Caki2 (cell line): ENCODE measurements around the gene DAPK3. TPM values are rescaled to one million over a fixed set of nuclear protein-coding genes. Genes with fewer than 3 reads are reported as not detected.
A peak's percentile ranks its signal among the peaks of the same experiment; 100 is the strongest.

Experiments
- DNase-seq: peaks from one replicate; pipeline ENCODE4 v3.0.0-alpha.2; 2015; ENCODE audit warnings: low read depth
- in situ Hi-C: cut with HindIII; loops from 2 replicates; pipeline ENCODE4 v1.10.0; 2016; ENCODE audit warnings: low sequenced_read_pairs, low pct_unique_long_range_greater_than_20kb, mixed read lengths
- total RNA-seq: library from RNA; depleted of rRNA; stranded (reverse); fragments of >200 nt; shearing (Covaris generic); gene quantifications from 2 replicates; pipeline ENCODE4 v1.2.3, GENCODE V29; 2014; ENCODE audit warnings: low replicate concordance

The DAPK3 gene
- total RNA-seq, 1 experiment from 2014 or later: 105 TPM

DNA sequence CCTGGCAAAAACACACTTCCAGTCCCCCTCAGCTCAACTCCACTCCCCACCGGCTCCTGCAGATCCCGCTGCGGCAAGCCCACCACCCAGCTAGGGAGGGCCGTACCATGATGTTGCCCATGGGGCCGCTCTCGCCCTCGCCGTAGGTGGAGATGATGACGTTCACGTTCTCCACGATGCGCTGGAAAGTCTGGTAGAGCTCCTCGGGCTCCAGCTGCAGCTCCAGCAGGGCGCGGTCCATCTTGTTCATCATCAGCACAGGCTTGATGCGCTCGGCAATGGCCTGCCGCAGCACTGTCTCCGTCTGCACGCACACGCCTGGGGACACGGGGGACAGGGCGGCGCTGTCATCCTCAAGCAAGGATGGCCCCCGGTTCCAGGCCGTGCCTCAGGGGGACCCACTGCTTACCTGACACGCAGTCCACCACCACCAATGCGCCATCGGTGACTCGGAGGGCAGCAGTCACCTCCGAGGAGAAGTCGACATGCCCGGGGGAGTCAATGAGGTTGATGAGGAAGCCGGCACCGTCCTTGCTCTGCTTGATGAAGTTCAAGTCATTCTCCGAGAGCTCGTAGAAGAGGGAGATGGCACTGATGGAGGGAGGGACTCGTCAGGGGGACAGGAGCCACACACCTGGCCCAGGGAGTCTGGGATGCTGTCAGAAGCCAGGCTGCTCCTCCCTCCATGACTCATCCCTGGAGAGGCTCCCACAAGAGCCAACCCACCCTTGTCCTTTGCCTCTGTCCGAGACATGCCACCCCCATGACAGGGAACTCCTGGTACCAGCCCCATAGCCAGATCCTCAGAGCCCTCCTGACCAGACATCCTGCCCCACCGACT is 12.0 kb upstream of the DAPK3 start:
- in situ Hi-C loops: loop anchor here (25.0 kb wide), 1 partner anchor 229 kb away; no protein-coding TSS in a partner anchor
- DNase-seq: no peak

DNA sequence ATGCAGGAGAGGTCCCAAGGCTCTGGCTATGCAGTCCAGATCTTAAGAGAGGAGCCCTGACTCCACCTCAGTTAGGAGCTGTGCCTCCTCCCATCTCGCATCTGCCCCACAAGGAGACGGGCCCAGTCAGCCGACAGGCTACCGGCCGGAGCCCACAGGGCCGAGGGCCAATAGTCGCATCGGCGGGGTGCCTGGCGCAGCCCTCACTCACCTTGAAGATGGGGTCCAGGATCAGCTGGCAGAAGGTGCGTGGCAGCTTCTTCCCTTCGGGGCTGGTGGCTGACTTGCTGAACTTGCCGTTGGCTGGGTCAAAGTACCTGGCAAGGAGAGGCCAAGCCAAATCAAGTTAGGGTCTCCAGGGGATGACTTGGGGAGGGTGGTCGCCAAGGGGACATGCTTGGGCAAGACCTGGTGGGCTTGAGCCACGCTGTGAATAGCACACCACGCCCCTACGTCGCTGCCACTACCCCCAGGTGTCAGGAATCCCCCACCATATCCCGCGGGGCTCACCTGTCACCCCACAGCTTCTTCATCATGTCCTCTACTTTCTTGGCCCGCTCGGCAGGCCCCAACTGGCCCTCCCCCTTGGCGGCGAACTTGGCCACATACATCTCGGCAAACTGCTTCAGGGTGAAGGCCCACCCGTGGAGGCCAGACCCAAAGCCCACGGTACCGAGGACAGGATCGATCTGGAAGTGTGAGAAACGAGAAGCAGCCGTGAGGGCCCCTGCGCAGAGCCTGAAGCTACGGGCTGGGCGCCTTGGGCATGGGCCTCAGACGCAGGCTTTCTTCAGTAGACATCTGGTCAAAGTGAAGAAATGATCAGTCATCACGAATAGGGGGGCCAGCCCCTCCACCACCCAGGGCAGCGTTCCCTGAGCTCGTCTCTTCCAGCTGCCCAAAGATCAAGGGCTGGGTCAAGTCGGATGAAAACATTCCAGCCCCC is 11.1 kb upstream of the DAPK3 start:
- DNase-seq: no peak
- in situ Hi-C loops: loop anchor here (25.0 kb wide), 1 partner anchor 230 kb away; no protein-coding TSS in a partner anchor

DNA sequence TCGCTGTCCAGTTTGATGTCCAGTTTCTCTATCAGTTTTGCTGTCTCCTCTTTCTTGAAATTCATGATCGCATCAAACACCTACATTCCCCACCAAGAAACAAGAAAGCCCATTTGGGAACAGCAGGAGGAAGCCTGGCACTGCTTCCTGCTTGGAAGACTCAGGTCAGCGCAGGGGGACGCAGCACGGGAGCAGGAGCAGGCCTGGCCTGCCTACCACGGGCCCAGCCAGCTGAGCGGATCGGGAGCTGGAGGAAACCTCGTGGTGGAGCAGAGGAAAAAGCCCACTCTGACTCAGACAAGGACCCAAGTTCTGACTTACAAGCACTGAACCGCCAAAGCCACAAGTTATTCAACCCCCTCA is 10.5 kb upstream of the DAPK3 start:
- in situ Hi-C loops: loop anchor here (25.0 kb wide), 1 partner anchor 231 kb away; no protein-coding TSS in a partner anchor
- DNase-seq: no peak

DNA sequence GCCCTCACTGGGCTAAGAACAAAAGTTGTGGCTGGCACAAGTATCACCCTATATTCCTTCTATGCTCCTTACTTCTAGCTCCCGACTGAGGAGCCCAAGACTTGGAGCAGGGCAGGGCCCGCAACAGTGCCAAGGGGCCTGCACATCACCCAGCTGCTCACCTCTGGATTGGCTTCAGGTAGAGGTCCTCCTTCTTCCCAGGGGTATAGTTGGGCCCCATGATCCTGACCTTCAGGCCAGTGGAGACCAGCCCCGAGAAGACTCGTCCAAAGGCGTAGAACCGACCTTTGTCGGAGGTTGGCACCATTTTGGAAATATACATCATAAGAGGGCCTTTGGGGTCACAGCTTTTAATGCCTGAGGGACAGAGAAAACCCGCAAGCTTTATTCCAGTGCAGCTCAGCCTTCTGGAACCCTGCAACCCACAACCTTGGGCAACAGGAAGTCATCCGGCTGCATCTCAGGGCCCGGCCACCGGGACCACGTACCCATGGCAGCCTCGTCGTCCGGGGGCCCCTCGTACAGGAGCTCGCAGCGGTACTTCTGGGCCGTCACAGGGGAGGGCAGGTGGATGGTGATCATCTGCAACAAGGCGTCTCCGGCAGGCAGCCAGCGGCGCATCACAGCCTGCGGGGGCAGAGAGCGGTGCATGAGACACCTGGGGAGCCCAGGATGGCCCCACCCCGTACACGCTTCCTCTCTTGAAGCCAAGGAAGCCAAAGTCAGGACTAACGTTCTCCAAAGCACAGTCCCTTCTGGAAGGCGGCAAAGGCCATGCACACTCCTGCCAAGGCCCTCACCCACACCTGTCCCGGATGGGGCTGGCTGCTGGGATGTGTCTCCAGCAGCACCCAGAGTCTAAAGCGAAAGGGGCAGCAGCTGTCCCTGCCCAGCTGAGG is 9.7 kb upstream of the DAPK3 start:
- in situ Hi-C loops: loop anchor here (25.0 kb wide), 1 partner anchor 232 kb away; no protein-coding TSS in a partner anchor

DNA sequence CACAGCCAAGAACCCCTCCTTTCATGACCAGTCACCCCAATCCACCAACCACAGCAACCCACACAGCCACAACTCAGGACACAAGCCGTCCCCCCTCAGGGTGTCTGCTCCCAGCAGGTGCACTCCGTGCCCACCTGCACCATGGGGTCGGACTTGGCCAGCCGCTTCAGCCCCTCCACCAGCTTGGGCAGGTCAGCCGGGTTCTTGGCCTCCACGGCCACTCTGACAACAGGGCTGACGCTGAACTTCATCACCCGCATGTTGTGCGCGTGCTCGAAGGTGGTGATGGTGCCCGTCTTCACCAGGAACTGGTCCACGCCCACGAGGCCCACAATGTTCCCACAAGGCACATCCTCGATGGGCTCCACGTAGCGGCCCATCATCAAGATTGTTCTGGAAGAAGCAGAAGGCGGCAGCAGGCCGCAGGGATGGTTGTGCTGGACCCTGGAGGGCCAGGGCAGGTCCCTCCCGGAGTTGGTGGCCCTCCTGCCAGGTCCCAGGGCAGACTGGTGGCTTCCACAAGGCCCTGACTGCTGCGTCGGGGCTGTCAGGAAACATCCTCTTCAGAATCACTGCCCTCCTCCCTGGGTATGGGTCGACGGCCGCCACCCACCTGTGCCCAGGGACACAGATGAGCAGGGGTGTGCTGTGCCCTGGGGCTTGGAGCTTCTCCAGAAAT is 8.9 kb upstream of the DAPK3 start:
- no peak for DNase-seq
- in situ Hi-C loops: loop anchor here (25.0 kb wide), 1 partner anchor 232 kb away; no protein-coding TSS in a partner anchor

More for the DNA sequence above, 9.7 kb upstream of the DAPK3 start:
- no peak for DNase-seq

DNA sequence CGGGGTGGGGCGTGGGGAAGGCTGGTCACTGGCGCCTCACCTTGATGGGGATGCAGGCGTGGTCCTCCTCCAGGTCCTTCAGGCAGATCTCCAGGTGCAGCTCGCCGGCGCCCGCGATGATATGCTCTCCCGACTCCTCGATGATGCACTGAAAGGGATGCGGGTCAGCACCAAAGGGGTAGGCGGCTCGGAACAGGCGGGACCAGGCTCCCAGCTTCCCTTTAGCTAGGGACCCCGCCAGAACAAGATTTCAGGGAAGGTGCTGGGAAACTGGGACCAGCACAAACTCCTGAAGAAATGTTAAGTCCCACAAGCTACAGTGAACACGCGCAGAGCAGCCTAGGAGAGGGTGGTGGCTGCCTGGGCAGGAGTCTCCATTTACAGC is 8.4 kb upstream of the DAPK3 start:
- in situ Hi-C loops: loop anchor here (25.0 kb wide), 1 partner anchor 233 kb away; no protein-coding TSS in a partner anchor
- DNase-seq: no peak

DNA sequence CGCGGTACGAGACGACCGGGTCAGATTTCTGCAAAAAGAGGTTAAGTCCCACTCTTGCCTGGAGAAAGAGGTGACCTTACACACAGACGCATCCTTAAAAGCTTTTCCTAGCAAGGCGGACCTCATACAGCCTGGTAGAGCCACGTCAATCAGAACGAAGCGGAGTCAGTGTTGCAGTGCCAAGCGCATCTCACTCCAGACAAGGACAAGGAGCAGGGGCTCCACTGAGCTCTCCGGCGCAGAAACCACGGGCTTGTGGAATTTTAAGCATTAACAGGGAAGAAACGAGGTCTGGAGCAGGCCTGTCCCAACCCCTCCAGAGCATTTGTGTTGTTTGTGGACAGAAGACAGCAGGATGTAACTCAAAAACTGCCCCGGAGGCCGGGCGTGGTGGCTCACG is 7.2 kb upstream of the DAPK3 start:
- in situ Hi-C loops: loop anchor here (25.0 kb wide), 1 partner anchor 234 kb away; no protein-coding TSS in a partner anchor
- DNase-seq: no peak

DNA sequence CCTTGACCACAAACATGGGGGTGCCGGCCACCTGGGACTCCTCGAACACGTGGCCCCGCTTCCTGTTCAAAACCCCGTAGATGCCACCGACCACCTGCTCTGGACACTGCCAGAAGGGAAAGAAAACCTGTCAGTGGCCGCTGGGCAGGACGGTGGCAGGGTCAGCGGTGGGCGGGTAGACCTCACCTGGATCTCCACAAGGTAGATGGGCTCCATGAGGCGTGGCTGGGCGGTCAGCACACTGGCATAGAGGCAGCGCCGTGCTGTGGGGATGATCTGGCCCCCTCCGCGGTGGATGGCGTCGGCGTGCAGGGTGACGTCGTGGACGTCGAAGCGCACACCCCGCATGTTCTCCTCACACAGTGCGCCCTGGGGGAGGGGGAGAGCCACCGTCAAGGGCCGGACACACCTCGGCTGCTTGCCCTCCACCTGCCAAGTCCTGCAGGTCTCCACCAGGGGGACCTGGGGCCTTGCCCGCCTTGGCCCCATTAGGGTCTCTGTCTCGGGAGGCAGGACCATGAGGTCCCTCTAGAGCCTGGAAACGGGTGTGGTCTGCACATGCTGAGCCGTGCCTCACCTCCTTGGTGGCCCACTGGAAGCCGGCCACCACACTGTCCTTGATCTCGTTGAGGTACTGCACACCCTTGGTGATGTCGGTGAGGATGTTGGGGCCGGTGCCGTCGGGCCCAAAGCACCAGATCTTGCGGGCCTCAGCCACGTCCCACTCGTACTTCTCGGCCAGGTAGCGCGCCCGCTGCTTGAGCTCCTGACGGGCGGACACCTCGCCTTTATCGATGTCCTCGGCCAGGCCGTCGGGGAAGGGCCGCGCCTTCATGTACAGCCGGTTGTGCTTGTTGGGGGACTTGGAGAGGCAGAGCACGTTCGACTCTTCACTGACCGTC is 6.6 kb upstream of the DAPK3 start:
- no peak for DNase-seq
- in situ Hi-C loops: loop anchor here (25.0 kb wide), 1 partner anchor 235 kb away; no protein-coding TSS in a partner anchor

DNA sequence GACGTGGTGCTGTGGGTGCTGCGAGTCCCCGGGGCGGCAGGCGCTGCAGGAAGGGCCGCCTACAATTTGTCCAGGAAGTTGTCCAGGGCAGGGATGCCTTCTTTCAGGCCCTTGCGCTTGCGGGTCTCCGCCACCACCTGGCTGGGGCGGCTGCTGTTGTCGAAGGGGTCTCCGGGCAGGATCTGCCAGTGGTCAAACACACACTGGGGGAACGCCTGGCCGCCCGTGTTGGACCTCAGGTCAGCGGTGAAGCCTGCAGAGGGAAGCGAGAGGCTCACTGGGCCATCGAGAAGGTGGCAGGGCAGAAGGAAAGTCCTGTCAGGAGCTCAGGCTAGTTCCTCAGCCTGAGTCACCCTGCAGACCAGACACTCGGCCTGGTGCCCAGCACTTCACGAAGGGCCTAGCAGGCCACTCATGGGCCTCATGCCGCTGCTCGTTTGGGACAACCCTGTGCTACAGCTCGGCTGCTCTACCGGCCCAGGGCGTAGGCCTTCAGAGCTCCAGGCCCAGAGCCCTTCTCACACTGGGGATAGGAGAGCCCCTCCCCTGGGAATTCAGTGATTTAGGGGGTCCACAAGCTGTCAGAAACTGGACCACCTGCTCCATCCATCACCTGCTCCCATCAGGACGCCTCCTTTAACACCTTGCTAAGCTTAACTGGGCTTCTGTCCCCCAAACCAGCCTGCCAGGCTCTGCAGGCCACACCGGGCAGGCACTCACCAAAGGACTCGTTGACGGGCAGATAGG is 5.8 kb upstream of the DAPK3 start:
- DNase-seq: no peak
- in situ Hi-C loops: loop anchor here (25.0 kb wide), 1 partner anchor 236 kb away; no protein-coding TSS in a partner anchor

DNA sequence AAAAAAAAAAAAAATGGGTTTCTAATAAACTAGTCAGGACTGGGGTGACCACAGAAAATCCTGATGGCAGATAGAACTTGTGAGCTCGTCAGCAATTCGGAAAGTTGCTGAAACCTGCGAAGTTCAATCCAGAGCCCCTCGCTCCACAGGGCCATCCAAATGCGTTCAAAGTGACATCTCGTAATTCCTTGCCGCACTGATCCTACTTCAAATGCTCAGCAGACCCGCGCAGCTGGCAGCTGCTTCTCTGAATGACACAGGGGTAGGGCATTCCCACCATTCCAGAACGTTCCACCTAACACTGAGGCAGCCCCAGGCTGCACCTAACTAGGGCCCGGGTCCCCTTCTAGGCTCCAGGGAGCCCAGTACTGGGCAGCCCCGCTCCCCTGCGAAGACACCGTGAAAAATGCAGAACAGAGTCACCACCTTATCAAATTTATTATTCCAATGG is 4.8 kb upstream of the DAPK3 start:
- DNase-seq: no peak
- in situ Hi-C loops: loop anchor here (25.0 kb wide), 1 partner anchor 237 kb away; no protein-coding TSS in a partner anchor

DNA sequence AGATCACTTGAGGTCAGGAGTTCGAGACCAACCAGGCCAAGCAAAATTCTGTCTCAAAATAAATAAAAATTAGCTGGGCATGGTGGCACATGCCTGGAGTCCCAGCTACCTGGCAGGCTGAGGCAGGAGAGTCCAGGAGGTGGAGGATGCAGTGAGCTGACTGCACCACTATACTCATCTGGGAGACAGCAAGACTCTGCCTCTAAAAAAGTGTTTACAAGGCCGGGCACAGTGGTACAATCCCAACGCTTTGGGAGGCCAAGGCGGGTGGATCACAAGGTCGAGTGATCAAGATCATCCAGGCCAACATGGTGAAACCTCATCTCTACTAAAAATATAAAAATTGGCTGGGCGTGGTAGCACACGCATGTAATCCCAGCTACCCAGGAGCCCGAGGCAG is 4.2 kb upstream of the DAPK3 start:
- no peak for DNase-seq

DNA sequence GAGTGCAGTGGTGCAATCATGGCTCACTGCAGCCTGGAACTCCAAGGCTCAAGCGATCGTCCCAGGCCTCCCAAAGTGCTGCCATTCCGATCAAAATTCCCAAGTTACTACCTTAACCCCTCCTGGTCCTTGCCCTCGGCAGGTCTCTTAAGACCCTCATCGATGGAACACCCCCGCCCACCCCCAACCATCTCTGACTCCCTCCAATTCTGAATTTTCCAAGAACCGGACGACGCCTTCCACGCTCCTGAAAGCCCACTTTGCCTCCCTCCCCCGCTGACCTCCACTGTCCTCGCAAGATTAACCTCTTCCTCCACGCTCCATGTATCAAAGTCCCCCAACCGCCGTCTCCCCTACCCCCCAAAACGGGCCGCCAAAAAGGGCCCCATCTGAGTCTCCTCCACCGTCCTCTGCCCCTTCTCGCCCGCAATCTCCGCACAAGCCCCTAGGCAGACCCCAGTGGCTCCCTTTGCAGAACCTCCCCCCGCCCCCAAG is 539 bp downstream of the DAPK3 start:
- in situ Hi-C loops: no loop called here
- DNase-seq: no peak

More for the DNA sequence above, 4.2 kb upstream of the DAPK3 start:
- in situ Hi-C loops: loop anchor here (25.0 kb wide), 1 partner anchor 237 kb away; no protein-coding TSS in a partner anchor

DNA sequence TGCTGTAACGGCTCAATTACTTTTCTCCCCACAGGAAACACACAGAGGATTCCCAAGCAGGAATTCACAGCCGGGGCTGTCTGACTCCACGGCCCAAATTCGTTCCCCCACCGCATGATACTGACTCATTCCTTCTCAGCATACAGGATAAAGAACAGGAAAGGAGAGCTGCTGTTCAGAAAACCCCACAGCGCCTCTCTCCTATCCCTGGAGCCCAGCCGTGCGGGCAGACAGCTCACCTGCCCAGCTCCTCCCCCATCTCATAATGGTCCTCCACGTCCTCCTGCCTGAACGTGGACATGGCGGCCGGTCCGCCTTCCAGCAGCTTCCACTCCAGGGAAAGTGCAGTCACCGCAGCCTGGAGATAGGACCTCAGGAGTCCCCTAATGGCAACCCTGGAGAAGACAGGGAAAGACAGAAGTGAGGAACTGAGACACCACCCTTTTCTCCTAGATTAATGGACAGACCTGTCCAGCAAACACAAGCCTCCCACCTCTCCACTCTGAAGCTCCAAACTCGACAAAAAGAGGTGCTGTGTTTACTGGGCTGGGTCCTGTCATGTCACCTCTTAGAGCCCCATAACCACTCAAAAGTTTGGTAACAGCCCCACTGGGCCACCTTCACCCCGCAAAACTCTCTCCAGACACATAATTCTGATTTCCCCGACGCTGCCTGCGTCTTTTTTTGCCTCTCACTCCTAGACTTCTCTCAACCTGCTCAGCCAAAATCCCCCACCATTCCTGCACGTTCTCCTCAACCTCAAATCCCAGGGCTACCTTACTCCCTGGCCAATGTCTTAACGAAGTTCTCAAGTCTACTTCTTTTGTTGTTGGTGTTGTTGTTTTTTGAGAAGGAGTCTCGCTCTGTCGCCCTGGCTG is 1.2 kb downstream of the DAPK3 start:
- peak; percentile 81 for DNase-seq
- in situ Hi-C loops: no loop called here
